ENCODE measurements around the gene AHCYL2. TPM values are rescaled to one million over a fixed set of nuclear protein-coding genes. Genes with fewer than 3 reads are reported as not detected.

The AHCYL2 gene
- total RNA-seq, 1 experiment from 2014 or later, result 23.2 TPM

GRCh38 chr7:129466796-129467195, 242.0 kb downstream of the AHCYL2 start:
- no peak overlapping the region for H4K8ac ChIP-seq (replicated peaks; ENCODE audit: insufficient read length, low read depth, low read length)

More at GRCh38 chr7:129466796-129467195, 242.0 kb downstream of the AHCYL2 start:
- Histone ChIP-seq H3K56ac (ENCODE audit: insufficient read length, low read depth, low read length) (no peak overlapping the region), H3K27ac (ENCODE audit: insufficient read length, low read depth, low read length) (no peak overlapping the region), H4K91ac (ENCODE audit: insufficient read length, low read depth, low read length) (no peak overlapping the region), H2BK20ac (ENCODE audit: low read depth, low read length, poor library complexity, severe bottlenecking) (no peak overlapping the region), H2AFZ (ENCODE audit: low read length) (no peak overlapping the region), H3K23ac (ENCODE audit: insufficient read length, low read depth, low read length) (no peak overlapping the region), H3K27me3 (ENCODE audit: insufficient read depth, low read length) (no peaks in the 10 kb centered on the region), H3K4me2 (ENCODE audit: insufficient read depth, insufficient read length, low read length) (no peak overlapping the region), H3T11ph (ENCODE audit: low read length) (no peak overlapping the region), H2BK5ac (ENCODE audit: insufficient read length, low read length) (no peak overlapping the region), H3K4me1 (ENCODE audit: insufficient read depth, low read length) (no peaks in the 10 kb centered on the region; the same call in 1 of the 2 replicates), H3K23me2 (ENCODE audit: insufficient read length, low read depth, low read length, poor library complexity, severe bottlenecking) (no peaks in the 10 kb centered on the region), H4K5ac (ENCODE audit: insufficient read length, low read depth, low read length) (no peak overlapping the region), H3K79me2 (ENCODE audit: insufficient read depth, low read length) (no peaks in the 10 kb centered on the region), H3K9me3 (ENCODE audit: control insufficient read depth, low read depth, low read length) (no peaks in the 10 kb centered on the region), H3K9ac (ENCODE audit: extremely low read depth, insufficient read length, low read length) (no peak overlapping the region), H2AK5ac (ENCODE audit: insufficient read length, low read length) (no peak overlapping the region), H3K14ac (ENCODE audit: insufficient read depth, low read length) (no peak overlapping the region), H2BK12ac (ENCODE audit: insufficient read length, low read depth, low read length) (no peak overlapping the region), H3K4ac (ENCODE audit: low read depth, low read length) (no peak overlapping the region), H2BK120ac (ENCODE audit: low read depth, low read length, poor library complexity, severe bottlenecking) (no peak overlapping the region), H4K20me1 (ENCODE audit: control insufficient read depth, insufficient read depth, insufficient read length) (no peaks in the 10 kb centered on the region), H2BK15ac (ENCODE audit: low read depth, low read length) (no peak overlapping the region), H3K18ac (ENCODE audit: insufficient read length, low read depth, low read length) (no peak overlapping the region), H3K79me1 (ENCODE audit: insufficient read depth, low read depth, low read length, poor library complexity, severe bottlenecking) (no peaks in the 10 kb centered on the region)
- Mint-ChIP-seq H3K27me3 (ENCODE audit: low read depth) (no peaks in the 10 kb centered on the region), H3K4me3 (no peak overlapping the region), H3K36me3 (ENCODE audit: insufficient read depth in 1 of 3, low read depth in 3 of 3) (peaks cover 0 to 28% (median 1%) of the 10 kb centered on the region in 3 experiments; a peak in 6 of 7 replicates), H3K9me3 (no peaks in the 10 kb centered on the region), H3K27ac (no peak overlapping the region), H3K4me1 (peaks cover 19 to 20% of the 10 kb centered on the region in 2 experiments)
- TF ChIP-seq CTCF (conservative IDR thresholded peaks at IDR 0.05), result no peak
- DNase-seq, result no peak
- WGBS (ENCODE audit: extremely low coverage, insufficient read length, low lambda C conversion rate), result no CpG with 5 or more reads among the region's 3 CpGs

Measured in H9 (cell line).